ENCODE results near the gene COBLL1.

DNA sequence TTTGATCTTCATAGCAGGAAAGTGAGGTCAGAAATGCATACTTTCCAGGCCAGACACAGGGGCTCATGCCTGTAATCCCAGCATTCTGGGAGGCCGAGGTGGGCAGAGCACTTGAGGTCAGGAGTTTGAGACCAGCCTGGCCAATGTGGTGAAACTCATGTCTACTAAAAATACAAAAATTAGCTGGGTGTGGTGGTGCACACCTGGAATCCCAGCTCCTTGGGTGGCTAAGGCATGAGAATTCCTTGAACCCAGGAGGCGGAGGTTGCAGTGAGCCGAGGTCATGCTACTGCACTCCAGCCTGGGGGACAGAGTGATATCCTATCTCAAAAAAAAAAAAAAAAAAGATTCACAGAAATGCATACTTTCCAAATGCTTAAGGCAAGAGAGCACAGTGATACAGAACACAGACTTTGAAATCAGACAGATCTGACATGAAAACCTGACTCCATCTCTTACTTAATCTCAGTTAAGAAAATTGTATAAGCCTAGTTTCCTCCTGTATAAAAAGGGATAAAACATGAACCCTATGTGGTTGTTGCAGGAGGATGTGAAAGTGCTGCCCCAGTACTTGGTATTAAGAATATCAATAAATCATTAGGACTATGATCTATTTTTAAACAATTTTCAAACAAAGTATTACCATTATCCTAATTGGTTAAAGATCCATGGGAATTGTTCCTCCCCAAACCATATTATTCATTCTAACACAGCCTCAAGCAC is 26.4 kb downstream of the COBLL1 start:
- TF ChIP-seq, protein P1, sequence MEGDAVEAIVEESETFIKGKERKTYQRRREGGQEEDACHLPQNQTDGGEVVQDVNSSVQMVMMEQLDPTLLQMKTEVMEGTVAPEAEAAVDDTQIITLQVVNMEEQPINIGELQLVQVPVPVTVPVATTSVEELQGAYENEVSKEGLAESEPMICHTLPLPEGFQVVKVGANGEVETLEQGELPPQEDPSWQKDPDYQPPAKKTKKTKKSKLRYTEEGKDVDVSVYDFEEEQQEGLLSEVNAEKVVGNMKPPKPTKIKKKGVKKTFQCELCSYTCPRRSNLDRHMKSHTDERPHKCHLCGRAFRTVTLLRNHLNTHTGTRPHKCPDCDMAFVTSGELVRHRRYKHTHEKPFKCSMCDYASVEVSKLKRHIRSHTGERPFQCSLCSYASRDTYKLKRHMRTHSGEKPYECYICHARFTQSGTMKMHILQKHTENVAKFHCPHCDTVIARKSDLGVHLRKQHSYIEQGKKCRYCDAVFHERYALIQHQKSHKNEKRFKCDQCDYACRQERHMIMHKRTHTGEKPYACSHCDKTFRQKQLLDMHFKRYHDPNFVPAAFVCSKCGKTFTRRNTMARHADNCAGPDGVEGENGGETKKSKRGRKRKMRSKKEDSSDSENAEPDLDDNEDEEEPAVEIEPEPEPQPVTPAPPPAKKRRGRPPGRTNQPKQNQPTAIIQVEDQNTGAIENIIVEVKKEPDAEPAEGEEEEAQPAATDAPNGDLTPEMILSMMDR (IDR thresholded peaks at IDR 0.05), result no peak
- TF ChIP-seq POLR2A (IDR thresholded peaks at IDR 0.05; ENCODE audit: low read depth), result no peak
- no peak for TF ChIP-seq POLR2AphosphoS5 (IDR thresholded peaks at IDR 0.05)
- no peak for TF ChIP-seq EP300 (IDR thresholded peaks at IDR 0.05)
